Activated CD4-positive, alpha-beta T cell treated with anti-CD3 and anti-CD28 coated beads, Interleukin-2, amount 50 U/mL, for 24 hours (primary cell): Measurements from ENCODE around the gene CTIF.

ENCODE experiments used
- DNase-seq, 2 donors: peaks; one replicate each; pipeline ENCODE4 v3.0.0-alpha.2; 2020; ENCODE audit warnings: low read depth in 1 of 2, low spot score in 1 of 2

CTIF gene

GRCh38 chr18:48904091-48904490, 365.3 kb downstream of the CTIF start:
- DNase-seq: no peak

GRCh38 chr18:48904847-48905394, 366.1 kb downstream of the CTIF start:
- DNase-seq: no peak

- DNase-seq: no peak
Observed at GRCh38 chr18:48905513-48905912, 366.7 kb downstream of the CTIF start.

- no peak for DNase-seq
Observed at GRCh38 chr18:48908916-48909315, 370.1 kb downstream of the CTIF start.

GRCh38 chr18:48909721-48910120, 370.9 kb downstream of the CTIF start:
- no peak for DNase-seq

- no peak for DNase-seq
Observed at GRCh38 chr18:48910972-48911545, 372.2 kb downstream of the CTIF start.
